OCI-LY3 (cell line): ENCODE data around the gene RNH1.

ENCODE experiments used
- H2AFZ ChIP-seq: fragments of 200-600, 300-600 bp; shearing (Covaris generic); 2 replicates; pipeline ENCODE4 v1.6.0; 2014; ENCODE audit warnings: antibody characterized with exemption, low read depth, low read length
- H3K27ac ChIP-seq: fragments of 200-600, 300-600 bp; sonication (generic); 2 replicates; pipeline ENCODE4 v1.5.1; 2014; ENCODE audit warnings: mild to moderate bottlenecking, low read length, moderate library complexity, mixed read lengths
- H3K27me3 ChIP-seq: fragments of 200-600, 300-600 bp; sonication (generic); 2 replicates; pipeline ENCODE4 v1.6.1; 2014; ENCODE audit warnings: low read depth, low read length, mixed read lengths
- H3K36me3 ChIP-seq: fragments of 200-600, 300-600 bp; sonication (generic); replicated peaks from 2 replicates; pipeline ENCODE3; 2014; ENCODE audit warnings: low read depth, low read length, mixed read lengths
- H3K4me1 ChIP-seq: fragments of 300-600, 200-600 bp; sonication (generic); 2 replicates; pipeline ENCODE4 v1.6.1; 2014; ENCODE audit warnings: low read length, mixed read lengths
- H3K4me2 ChIP-seq: fragments of 200-600, 300-600 bp; sonication (generic); 2 replicates; pipeline ENCODE4 v1.6.1; 2014; ENCODE audit warnings: low read length, mixed read lengths
- H3K4me3 ChIP-seq: fragments of 300-600, 200-600 bp; sonication (generic); 2 replicates; pipeline ENCODE4 v1.5.1; 2014; ENCODE audit warnings: antibody characterized with exemption, mild to moderate bottlenecking, low read length, moderate library complexity
- H3K79me2 ChIP-seq: fragments of 300-600, 200-600 bp; shearing (Covaris generic); 2 replicates; pipeline ENCODE4 v1.6.1; 2014; ENCODE audit warnings: mild to moderate bottlenecking, low read length, mixed read lengths
- H3K9ac ChIP-seq: fragments of 300-600, 200-600 bp; shearing (Covaris generic); 2 replicates; pipeline ENCODE4 v1.6.0; 2014; ENCODE audit warnings: mild to moderate bottlenecking, low read length, moderate library complexity
- H3K9me3 ChIP-seq: fragments of 200-600, 300-600 bp; shearing (Covaris generic); 2 replicates; pipeline ENCODE4 v1.6.1; 2014; ENCODE audit warnings: low read length, mixed read lengths; ENCODE audit not compliant: insufficient read depth
- H4K20me1 ChIP-seq: fragments of 200-600, 300-600 bp; sonication (generic); 2 replicates; pipeline ENCODE4 v1.6.1; 2016; ENCODE audit warnings: low read length, mixed read lengths; ENCODE audit not compliant: insufficient read depth
- CTCF ChIP-seq: fragments of 200-600, 300-600 bp; sonication (generic); IDR thresholded peaks from 2 replicates; pipeline ENCODE4 v1.5.1; 2014; ENCODE audit warnings: antibody characterized with exemption, low read length, low read depth
- EZH2phosphoT487 ChIP-seq: fragments of 200-600 bp; shearing (Covaris generic); IDR thresholded peaks from 2 replicates; pipeline ENCODE4 v1.6.1; 2018; ENCODE audit warnings: antibody characterized with exemption, mixed run types, low read depth

Gene RNH1

GRCh38 chr11:532527-532985, 25.5 kb upstream of the RNH1 start:
- Histone ChIP-seq H3K4me1 (peaks cover 14% of the 10 kb centered on the region; the same call in 1 of the 2 replicates), H3K4me2 (no peak overlapping the region), H4K20me1 (peaks cover 10% of the 10 kb centered on the region), H3K9me3 (no peaks in the 10 kb centered on the region), H3K4me3 (no peak overlapping the region), H3K27ac (no peak overlapping the region), H3K79me2 (peaks cover 12% of the 10 kb centered on the region), H3K36me3 (no peaks in the 10 kb centered on the region), H3K27me3 (no peaks in the 10 kb centered on the region), H2AFZ (no peak overlapping the region), H3K9ac (no peak overlapping the region)
- TF ChIP-seq EZH2phosphoT487 (no peak), CTCF (no peak)

- no peak for TF ChIP-seq CTCF
- TF ChIP-seq EZH2phosphoT487, result no peak
- Histone ChIP-seq H3K4me2 (no peak overlapping the region), H3K79me2 (peaks cover 12% of the 10 kb centered on the region), H3K36me3 (no peaks in the 10 kb centered on the region), H4K20me1 (peaks cover 10% of the 10 kb centered on the region), H3K27ac (no peak overlapping the region), H3K9me3 (no peaks in the 10 kb centered on the region), H3K27me3 (no peaks in the 10 kb centered on the region), H3K9ac (no peak overlapping the region), H3K4me3 (no peak overlapping the region), H2AFZ (no peak overlapping the region), H3K4me1 (peaks cover 12% of the 10 kb centered on the region; the same call in 1 of the 2 replicates)
Measured at GRCh38 chr11:531919-532526, 25.0 kb upstream of the RNH1 start.

- Histone ChIP-seq H3K27me3 (no peaks in the 10 kb centered on the region), H3K4me3 (no peak overlapping the region), H3K9me3 (no peaks in the 10 kb centered on the region), H2AFZ (no peak overlapping the region), H3K4me1 (peaks cover 6% of the 10 kb centered on the region; the same call in 1 of the 2 replicates), H3K79me2 (peaks cover 12% of the 10 kb centered on the region), H3K4me2 (no peak overlapping the region), H3K36me3 (no peaks in the 10 kb centered on the region), H3K27ac (no peak overlapping the region), H4K20me1 (peaks cover 10% of the 10 kb centered on the region), H3K9ac (no peak overlapping the region)
- TF ChIP-seq EZH2phosphoT487 (no peak), CTCF (no peak)
Measured at GRCh38 chr11:530960-531831, 24.2 kb upstream of the RNH1 start.

- Histone ChIP-seq H3K4me3 (no peak overlapping the region), H3K9me3 (no peaks in the 10 kb centered on the region), H3K36me3 (no peaks in the 10 kb centered on the region), H2AFZ (no peak overlapping the region), H3K79me2 (peaks cover 10% of the 10 kb centered on the region), H3K4me1 (peaks cover 6% of the 10 kb centered on the region; the same call in 1 of the 2 replicates), H3K9ac (no peak overlapping the region), H4K20me1 (peaks cover 10% of the 10 kb centered on the region), H3K4me2 (no peak overlapping the region), H3K27me3 (no peaks in the 10 kb centered on the region), H3K27ac (no peak overlapping the region)
- TF ChIP-seq EZH2phosphoT487, result no peak
- TF ChIP-seq CTCF, result no peak
Measured at GRCh38 chr11:529728-530411, 22.8 kb upstream of the RNH1 start.
